Stimulated activated CD8-positive, alpha-beta memory T cell treated with anti-CD3 and anti-CD28 coated beads, Interleukin-4, amount 100 ng/mL, for 4 hours (primary cell): ENCODE data around the gene MLLT6.
"Not testable (repeated sequence)": the region's sequence is repeated elsewhere in the genome, so short reads cannot be mapped to it uniquely, and the experiment has no call there.

Source experiments
- DNase-seq, 2 donors: peaks; one replicate each; pipeline ENCODE4 v3.0.0-alpha.2; 2020; ENCODE audit warnings: low read depth in 2 of 2, low spot score in 1 of 2

MLLT6 gene

GRCh38 chr17:38725066-38725465 lies 20.0 kb downstream of the MLLT6 start:
- no peak for DNase-seq

- DNase-seq, result not testable (repeated sequence)
Observed at GRCh38 chr17:38726145-38726544, 21.1 kb downstream of the MLLT6 start.

- peak; percentile 56 to 73 for DNase-seq
Observed at GRCh38 chr17:38727736-38728135, 22.7 kb downstream of the MLLT6 start.

GRCh38 chr17:38728290-38728831 lies 23.3 kb downstream of the MLLT6 start:
- peak in 1 of 2 donors; percentile 68 for DNase-seq

GRCh38 chr17:38729368-38729885 lies 24.4 kb downstream of the MLLT6 start:
- DNase-seq, result no peak

- DNase-seq, result peak; percentile 62 to 76
Observed at GRCh38 chr17:38729886-38730525, 24.9 kb downstream of the MLLT6 start, which contains the start of gene CISD3. Gene CISD3, plus strand, starts transcription at chr17:38730341. Its CDS starts 18 bp downstream, at chr17:38730359.

GRCh38 chr17:38730526-38731379 lies 25.7 kb downstream of the MLLT6 start:
- DNase-seq, result no peak

- no peak for DNase-seq
Observed at GRCh38 chr17:38731526-38732294, 26.6 kb downstream of the MLLT6 start.

GRCh38 chr17:38732376-38733281 lies 27.6 kb downstream of the MLLT6 start:
- no peak for DNase-seq

GRCh38 chr17:38733282-38733981 lies 28.4 kb downstream of the MLLT6 start:
- no peak for DNase-seq

GRCh38 chr17:38733982-38734973 lies 29.2 kb downstream of the MLLT6 start:
- no peak for DNase-seq

GRCh38 chr17:38735161-38735997 lies 30.3 kb downstream of the MLLT6 start:
- DNase-seq, result peak; percentile 51 to 69

- no peak for DNase-seq
Observed at GRCh38 chr17:38738007-38738662, 33.1 kb downstream of the MLLT6 start.

GRCh38 chr17:38738686-38739085 lies 33.6 kb downstream of the MLLT6 start:
- no peak for DNase-seq

GRCh38 chr17:38739305-38739704 lies 34.2 kb downstream of the MLLT6 start:
- DNase-seq, result no peak

- DNase-seq, result no peak
Observed at GRCh38 chr17:38740044-38740443, 35.0 kb downstream of the MLLT6 start.

- DNase-seq, result no peak
Observed at GRCh38 chr17:38740806-38741205, 35.7 kb downstream of the MLLT6 start.
